22Rv1 (cell line): Measurements from ENCODE around the gene PRPSAP1.

Source experiments
- CTCF ChIP-seq: fragments of 450-650 bp; IDR thresholded peaks from 2 replicates; pipeline ENCODE4 v1.5.1; 2017; ENCODE audit warnings: mild to moderate bottlenecking
- ZFX ChIP-seq: fragments of 450-650 bp; IDR thresholded peaks from 2 replicates; pipeline ENCODE4 v1.6.1; 2017; ENCODE audit warnings: antibody characterized with exemption, borderline replicate concordance

- TF ChIP-seq CTCF: no peak
- no peak for TF ChIP-seq ZFX
Observed at GRCh38 chr17:76371656-76372628, 18.2 kb upstream of the PRPSAP1 start.
